ENCODE measurements around the gene S1PR5.
A peak's percentile ranks its signal among the peaks of the same experiment; 100 is the strongest.

Gene S1PR5

DNA sequence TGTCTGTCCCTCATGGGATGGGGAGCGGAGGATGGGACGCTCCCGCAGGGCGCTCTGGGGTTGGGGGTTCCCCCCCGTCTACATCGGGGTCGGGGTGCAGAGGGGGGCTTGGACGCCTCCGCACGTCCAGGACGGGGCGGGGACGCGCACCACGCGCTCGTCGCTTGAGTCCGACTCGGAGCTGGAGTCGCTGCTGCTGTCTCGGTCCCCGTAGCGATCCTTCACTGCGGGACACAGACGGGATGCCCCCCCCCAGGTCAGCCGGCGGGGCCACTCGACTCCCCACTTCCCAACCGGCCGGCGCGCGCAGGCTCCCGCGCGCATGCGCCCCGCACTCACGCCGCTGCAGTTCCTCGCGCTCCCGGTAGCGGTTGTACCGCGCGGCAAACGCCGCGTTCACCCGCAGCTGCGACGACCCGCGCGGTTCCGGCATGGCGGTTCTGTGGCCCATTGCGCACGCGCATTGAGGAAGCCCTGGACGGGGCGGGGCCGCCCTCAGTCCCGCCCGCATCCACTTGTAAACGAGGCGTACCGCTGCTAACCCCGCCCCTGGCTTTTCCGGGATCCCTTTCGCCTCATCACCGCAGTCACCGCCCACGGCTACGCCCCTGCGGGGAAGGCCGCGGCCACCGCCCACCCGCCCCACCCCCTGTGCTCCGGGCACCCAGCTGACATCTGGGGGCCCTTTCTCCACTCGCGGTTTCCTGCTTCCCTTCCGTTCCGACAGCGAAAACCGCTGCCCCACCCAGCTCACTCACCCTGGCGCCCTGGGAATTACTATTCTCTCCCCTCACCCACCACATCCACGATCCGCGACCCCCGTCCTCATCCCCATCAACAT is 48.5 kb upstream of the S1PR5 start, which contains the start of gene KRI1:
Gene KRI1, minus strand, starts transcription at position 444 of the 841 bp plus-strand sequence. Its CDS starts 11 bp downstream, at position 433.
- no peaks in the 10 kb centered on the region for H3K9me3 ChIP-seq (ENCODE audit: insufficient read depth, low read length)
- no peaks in the 10 kb centered on the region for H3K27me3 ChIP-seq (ENCODE audit: low read length)
- no peaks in the 10 kb centered on the region for H4K20me1 ChIP-seq (ENCODE audit: low read depth, low read length)
- no peaks in the 10 kb centered on the region for H3K9me2 ChIP-seq (replicated peaks; ENCODE audit: insufficient read depth, low read length)
- H3K4me3 ChIP-seq (ENCODE audit: insufficient read depth, low read length, poor library complexity, severe bottlenecking): peak within 1 kb of the TSS; percentile 72
- H3K36me3 ChIP-seq (ENCODE audit: low read length): no peaks in the 10 kb centered on the region
- H2AFZ ChIP-seq (ENCODE audit: low read depth, low read length, severe bottlenecking): peak within 1 kb of the TSS; percentile 28
- H3K79me2 ChIP-seq (ENCODE audit: insufficient read depth, low read length): peaks cover 14% of the 10 kb centered on the region
- peak within 1 kb of the TSS; percentile 89 for H3K4me2 ChIP-seq (ENCODE audit: low read depth, low read length, poor library complexity, severe bottlenecking)
- H3F3A ChIP-seq (ENCODE audit: insufficient read depth): peaks cover 19% of the 10 kb centered on the region
- no peak for TF ChIP-seq EZH2phosphoT487 (conservative IDR thresholded peaks at IDR 0.05; ENCODE audit: low read length)
- TF ChIP-seq, protein P1, sequence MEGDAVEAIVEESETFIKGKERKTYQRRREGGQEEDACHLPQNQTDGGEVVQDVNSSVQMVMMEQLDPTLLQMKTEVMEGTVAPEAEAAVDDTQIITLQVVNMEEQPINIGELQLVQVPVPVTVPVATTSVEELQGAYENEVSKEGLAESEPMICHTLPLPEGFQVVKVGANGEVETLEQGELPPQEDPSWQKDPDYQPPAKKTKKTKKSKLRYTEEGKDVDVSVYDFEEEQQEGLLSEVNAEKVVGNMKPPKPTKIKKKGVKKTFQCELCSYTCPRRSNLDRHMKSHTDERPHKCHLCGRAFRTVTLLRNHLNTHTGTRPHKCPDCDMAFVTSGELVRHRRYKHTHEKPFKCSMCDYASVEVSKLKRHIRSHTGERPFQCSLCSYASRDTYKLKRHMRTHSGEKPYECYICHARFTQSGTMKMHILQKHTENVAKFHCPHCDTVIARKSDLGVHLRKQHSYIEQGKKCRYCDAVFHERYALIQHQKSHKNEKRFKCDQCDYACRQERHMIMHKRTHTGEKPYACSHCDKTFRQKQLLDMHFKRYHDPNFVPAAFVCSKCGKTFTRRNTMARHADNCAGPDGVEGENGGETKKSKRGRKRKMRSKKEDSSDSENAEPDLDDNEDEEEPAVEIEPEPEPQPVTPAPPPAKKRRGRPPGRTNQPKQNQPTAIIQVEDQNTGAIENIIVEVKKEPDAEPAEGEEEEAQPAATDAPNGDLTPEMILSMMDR (IDR thresholded peaks at IDR 0.05; ENCODE audit: insufficient read depth, low read length, poor library complexity, severe bottlenecking): no peak
- H3K9ac ChIP-seq (ENCODE audit: low read length): peak within 1 kb of the TSS; percentile 90
- peak within 1 kb of the TSS; percentile 83 for H3K27ac ChIP-seq (ENCODE audit: low read depth, low read length)

GRCh38 chr19:10565028-10565566 is 47.9 kb upstream of the S1PR5 start:
- Histone ChIP-seq H3K9ac (ENCODE audit: low read length) (peak overlapping the region; percentile 90), H3K27ac (ENCODE audit: low read depth, low read length) (peak overlapping the region; percentile 75), H3K9me2 (replicated peaks; ENCODE audit: insufficient read depth, low read length) (no peaks in the 10 kb centered on the region), H4K20me1 (ENCODE audit: low read depth, low read length) (no peaks in the 10 kb centered on the region), H3K9me3 (ENCODE audit: insufficient read depth, low read length) (no peaks in the 10 kb centered on the region), H2AFZ (ENCODE audit: low read depth, low read length, severe bottlenecking) (peak overlapping the region; percentile 28), H3K4me3 (ENCODE audit: insufficient read depth, low read length, poor library complexity, severe bottlenecking) (peak overlapping the region; percentile 72), H3K4me2 (ENCODE audit: low read depth, low read length, poor library complexity, severe bottlenecking) (peak overlapping the region; percentile 89), H3F3A (ENCODE audit: insufficient read depth) (peaks cover 19% of the 10 kb centered on the region), H3K79me2 (ENCODE audit: insufficient read depth, low read length) (peaks cover 14% of the 10 kb centered on the region), H3K27me3 (ENCODE audit: low read length) (no peaks in the 10 kb centered on the region), H3K36me3 (ENCODE audit: low read length) (no peaks in the 10 kb centered on the region)
- TF ChIP-seq EZH2phosphoT487 (conservative IDR thresholded peaks at IDR 0.05; ENCODE audit: low read length): no peak
- TF ChIP-seq, protein P1 (IDR thresholded peaks at IDR 0.05; ENCODE audit: insufficient read depth, low read length, poor library complexity, severe bottlenecking): peak; percentile 37

GRCh38 chr19:10562609-10563008 is 45.4 kb upstream of the S1PR5 start:
- TF ChIP-seq, protein P1 (IDR thresholded peaks at IDR 0.05; ENCODE audit: insufficient read depth, low read length, poor library complexity, severe bottlenecking): no peak
- no peak for TF ChIP-seq EZH2phosphoT487 (conservative IDR thresholded peaks at IDR 0.05; ENCODE audit: low read length)
- H3K4me3 ChIP-seq (ENCODE audit: insufficient read depth, low read length, poor library complexity, severe bottlenecking): no peak overlapping the region
- no peak overlapping the region for H3K27ac ChIP-seq (ENCODE audit: low read depth, low read length)
- peaks cover 14% of the 10 kb centered on the region for H3F3A ChIP-seq (ENCODE audit: insufficient read depth)
- H4K20me1 ChIP-seq (ENCODE audit: low read depth, low read length): no peaks in the 10 kb centered on the region
- no peaks in the 10 kb centered on the region for H3K27me3 ChIP-seq (ENCODE audit: low read length)
- no peaks in the 10 kb centered on the region for H3K36me3 ChIP-seq (ENCODE audit: low read length)
- no peak overlapping the region for H3K4me2 ChIP-seq (ENCODE audit: low read depth, low read length, poor library complexity, severe bottlenecking)
- no peak overlapping the region for H3K9ac ChIP-seq (ENCODE audit: low read length)
- no peaks in the 10 kb centered on the region for H3K9me3 ChIP-seq (ENCODE audit: insufficient read depth, low read length)
- H3K9me2 ChIP-seq (replicated peaks; ENCODE audit: insufficient read depth, low read length): no peaks in the 10 kb centered on the region
- H2AFZ ChIP-seq (ENCODE audit: low read depth, low read length, severe bottlenecking): no peak overlapping the region
- H3K79me2 ChIP-seq (ENCODE audit: insufficient read depth, low read length): peaks cover 14% of the 10 kb centered on the region

Data from SU-DHL-6 (cell line).